Stimulated activated CD4-positive, alpha-beta T cell treated with anti-CD3 and anti-CD28 coated beads, Interleukin-2, amount 100 ng/mL, for 4 hours (primary cell): ENCODE measurements around the gene NEO1.
"Not testable (repeated sequence)": the region's sequence is repeated elsewhere in the genome, so short reads cannot be mapped to it uniquely, and the experiment has no call there.

ENCODE experiments used
- DNase-seq: peaks from one replicate; pipeline ENCODE4 v3.0.0-alpha.2; 2020; ENCODE audit warnings: low read depth

NEO1 gene

GRCh38 chr15:73141216-73141900 is 89.1 kb downstream of the NEO1 start:
- no peak for DNase-seq

DNA sequence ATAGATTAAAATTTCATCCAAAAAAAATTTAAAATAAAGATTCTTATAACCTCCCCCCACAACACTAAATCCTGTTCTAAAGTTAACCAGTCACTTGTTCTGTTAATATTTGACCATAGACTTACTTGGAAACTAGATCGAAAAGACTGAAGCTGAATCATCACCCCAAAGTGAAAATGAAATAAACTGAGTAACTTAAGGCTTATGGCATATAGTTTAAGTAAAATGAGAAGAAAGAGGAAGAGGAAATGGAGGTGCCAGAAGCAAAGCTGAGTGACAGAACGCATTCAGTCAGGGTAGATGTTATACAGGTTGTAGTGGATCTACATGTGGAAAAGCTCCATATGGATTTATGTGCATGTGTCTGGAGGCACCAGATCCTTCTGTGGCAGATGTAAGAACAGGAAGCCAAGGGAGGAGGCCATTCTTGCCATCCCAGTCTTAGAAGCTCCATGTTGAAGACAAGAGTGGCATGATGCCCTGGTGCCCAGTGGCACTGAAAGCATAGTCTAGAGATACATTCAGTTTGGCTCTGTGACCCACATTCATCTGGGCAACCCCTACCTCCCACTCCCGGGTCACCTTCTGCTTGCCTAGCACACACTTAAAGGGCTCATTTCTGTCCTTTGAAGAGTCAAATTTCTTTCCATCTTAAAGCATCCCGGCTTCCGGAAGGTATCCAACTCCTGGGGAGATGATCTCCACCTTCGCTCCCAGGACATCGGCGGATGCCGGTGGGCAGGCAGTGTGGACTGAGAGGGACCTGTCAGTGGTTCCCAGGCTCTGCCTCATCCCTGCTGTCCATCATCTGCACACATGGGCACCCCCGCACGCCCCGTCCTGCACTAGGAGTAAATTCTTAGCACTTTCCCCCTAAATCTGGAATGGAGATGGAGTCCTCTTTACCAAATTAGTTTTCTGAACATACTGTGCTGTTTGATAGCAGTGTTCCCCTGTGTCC is 90.8 kb downstream of the NEO1 start:
- no peak for DNase-seq

GRCh38 chr15:73143763-73144155 is 91.5 kb downstream of the NEO1 start:
- no peak for DNase-seq

DNA sequence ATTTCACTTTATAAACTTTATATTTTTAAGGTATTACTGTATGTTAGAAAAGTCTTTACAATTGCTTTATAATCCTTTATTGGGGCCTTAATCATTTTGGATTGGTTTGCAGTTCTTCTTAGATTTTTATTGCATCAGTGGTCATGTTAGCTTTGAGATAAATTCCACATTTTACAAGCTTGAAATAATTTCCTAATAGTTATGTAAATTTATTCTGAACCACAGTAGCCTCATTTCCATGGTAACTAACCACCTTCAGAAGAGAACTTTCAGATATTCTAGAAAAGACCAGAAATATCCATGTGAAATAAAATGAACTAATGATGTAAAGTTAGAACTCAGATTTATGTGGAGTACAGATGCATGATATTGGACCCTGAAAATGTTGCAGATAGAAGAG is 94.2 kb downstream of the NEO1 start:
- no peak for DNase-seq

DNA sequence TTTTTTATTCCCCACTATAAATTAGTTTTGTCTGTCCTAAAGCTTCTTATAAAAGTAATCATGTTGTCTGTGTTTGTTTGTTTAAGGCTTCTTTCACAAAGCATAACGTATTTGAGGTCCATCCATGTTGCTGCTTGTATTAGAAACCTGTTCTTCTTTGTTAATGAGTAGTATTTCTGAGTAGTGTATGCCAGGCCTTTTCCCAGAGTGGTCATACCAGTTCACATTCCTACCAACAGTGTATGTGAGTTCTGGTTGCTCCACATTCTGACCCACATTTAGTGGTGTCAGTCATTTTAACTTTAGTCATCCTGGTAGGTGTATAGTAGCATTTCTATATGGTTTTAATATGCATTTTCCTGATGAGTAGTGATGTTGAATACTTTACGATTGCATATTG is 98.6 kb downstream of the NEO1 start:
- no peak for DNase-seq

DNA sequence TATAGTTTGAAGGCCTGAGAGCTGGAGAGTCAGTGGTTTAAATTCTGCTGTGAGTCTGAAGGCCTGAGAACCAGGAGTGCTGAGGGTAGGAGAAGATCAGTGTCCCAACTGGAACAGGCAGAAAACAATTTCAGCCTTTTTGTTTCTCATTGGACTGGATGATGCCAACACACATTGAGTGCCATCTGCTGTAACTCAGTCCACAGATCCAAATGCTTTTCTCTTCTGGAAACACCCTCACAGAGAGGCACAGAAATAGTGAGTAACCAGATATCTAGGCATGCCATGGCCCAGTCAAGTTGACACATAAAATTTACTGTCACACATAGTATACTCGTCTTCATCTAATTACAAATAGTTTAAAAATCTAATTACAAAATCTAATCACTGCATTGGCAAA is 100.8 kb downstream of the NEO1 start:
- DNase-seq, result no peak

GRCh38 chr15:73153447-73153846 is 101.2 kb downstream of the NEO1 start:
- DNase-seq, result no peak

DNA sequence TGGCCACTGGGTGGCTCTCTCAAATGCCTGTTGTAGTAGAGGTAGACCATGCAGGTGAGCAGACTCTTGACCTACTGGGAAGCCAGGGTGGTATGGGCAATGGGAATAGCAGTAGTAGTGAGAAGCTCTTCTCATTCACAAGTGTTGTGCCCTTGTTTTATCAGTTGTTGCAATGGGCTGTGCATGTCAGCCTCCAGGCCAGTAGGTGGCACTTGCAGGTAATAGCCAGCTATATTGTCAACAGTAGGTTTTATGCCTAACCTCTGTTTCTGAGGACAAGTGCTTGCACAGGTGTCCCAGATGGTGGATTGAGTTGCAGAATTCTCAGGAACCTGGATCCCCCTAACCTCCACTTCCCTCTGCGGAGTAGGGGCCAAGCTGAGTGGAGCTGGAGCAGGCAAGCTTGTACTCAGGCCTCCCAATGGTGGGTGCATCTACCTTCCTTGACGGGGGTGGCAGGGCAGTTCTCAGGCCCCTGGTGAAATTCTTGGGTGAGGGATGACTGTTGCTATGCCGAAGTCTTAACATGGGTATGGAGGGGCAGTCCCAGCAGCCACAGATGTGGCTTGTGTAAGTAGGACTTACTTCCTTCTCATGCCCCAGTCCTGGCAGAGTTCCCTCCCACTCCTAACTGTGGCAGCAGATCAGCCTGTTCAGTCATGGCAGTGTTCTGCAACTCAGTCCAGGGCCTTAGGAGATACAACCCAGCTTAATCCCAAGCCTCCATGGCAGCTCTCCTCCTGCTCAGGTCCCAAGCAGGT is 104.3 kb downstream of the NEO1 start:
- DNase-seq, result no peak

- DNase-seq, result no peak
These were observed 109.3 kb downstream of the NEO1 start for GRCh38 chr15:73161546-73161945.

DNA sequence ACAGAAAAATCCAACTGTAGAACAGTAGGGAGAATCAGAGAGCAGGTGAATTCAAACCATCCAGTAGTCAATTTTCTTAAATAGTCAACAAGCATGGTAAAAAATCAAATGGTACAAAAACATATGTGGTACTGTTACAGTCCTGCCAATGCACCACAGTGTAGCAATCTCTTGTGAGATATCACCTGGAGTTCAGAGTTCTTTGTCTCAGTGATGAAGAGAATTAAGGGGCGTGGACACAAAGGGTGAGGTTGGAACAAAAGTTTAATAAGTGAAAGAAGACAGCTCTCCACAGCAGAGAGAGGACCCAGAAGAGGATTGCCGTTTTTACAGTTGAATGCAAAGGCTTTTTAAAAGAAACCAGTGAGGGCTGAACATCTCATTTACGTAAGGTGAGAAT is 113.2 kb downstream of the NEO1 start:
- DNase-seq, result no peak

GRCh38 chr15:73165844-73166243 is 113.6 kb downstream of the NEO1 start:
- DNase-seq, result no peak

- DNase-seq, result not testable (repeated sequence)
These were observed 114.4 kb downstream of the NEO1 start for GRCh38 chr15:73166711-73167110.

DNA sequence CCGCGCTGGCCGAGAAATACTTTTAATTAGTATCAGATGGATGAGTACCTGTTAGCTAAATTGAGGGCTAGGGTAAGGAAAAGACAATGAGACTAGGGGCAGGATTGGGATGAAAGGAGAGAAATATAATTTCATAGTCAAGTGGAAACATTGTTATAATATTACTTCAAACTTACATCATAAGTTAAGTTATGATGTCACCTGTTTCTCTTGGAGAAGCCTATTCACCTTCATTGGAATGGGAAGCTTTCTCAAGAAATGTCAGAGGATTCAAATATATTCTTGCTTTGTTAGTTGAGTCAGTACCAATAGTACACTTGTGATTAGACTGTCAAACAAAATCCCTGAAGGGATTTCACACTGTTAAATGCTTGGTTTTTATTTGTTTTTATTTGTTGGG is 116.2 kb downstream of the NEO1 start:
- no peak for DNase-seq

GRCh38 chr15:73171711-73172110 is 119.4 kb downstream of the NEO1 start:
- no peak for DNase-seq

GRCh38 chr15:73172508-73172907 is 120.2 kb downstream of the NEO1 start:
- DNase-seq, result no peak

DNA sequence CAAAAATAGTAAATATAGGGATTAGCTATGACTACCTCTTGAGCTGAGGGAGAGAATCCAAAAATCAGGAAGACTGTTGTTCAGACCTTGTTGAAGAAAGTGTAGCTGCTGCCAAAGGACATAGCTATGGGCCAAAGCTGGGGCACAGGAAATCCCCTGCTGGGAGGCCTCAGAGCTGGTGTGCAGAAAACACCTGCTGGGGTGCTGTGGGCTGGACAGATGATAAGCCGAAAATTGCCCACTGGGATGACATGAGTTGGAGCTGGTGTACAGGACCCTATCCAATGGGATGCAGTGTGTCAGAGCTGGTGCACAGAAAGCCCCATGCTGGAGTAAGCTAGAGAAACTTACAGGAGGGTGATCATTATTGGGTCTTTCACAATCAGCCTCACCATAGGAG is 121.9 kb downstream of the NEO1 start:
- DNase-seq, result no peak

- no peak for DNase-seq
These were observed 123.1 kb downstream of the NEO1 start for GRCh38 chr15:73175382-73175781.

DNA sequence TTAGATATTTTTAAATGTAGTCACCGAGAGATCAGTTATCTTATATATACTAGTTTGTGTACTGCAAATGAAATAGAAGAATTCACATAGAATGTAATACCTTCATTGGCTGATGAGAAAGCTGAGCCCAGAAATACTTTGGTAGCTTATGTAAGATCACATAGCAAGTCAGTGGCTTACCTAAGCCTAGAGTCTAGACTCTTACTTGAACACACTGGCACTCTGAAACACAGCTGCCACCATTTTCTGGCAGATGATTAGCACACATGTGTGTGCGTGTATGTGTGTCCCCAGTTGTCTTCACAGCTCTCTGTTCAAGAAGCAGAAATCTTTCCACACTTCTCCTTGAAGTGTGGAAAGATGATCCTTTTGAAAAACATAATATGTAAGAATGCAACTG is 124.3 kb downstream of the NEO1 start:
- no peak for DNase-seq

- no peak for DNase-seq
These were observed 130.8 kb downstream of the NEO1 start for GRCh38 chr15:73183071-73183470.

- no peak for DNase-seq
These were observed 137.9 kb downstream of the NEO1 start for GRCh38 chr15:73190189-73190601.

DNA sequence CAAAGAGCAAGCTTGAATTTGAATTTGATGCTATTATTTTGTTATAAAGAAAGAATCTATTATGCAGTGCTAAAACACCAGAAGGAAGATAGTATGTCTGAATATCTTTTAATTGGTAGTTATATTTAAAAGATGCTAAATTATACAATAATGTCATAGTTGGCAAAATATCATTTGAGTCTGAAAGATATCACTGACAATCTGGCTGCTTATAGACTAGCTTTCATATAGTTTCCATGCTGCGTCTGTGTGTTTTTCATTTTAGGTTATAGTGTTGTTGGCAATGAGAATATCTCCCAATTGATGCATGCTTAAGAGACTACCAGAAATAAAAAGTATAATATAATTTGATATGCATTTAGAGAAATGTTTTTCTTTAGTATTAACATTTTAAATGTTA is 142.9 kb downstream of the NEO1 start:
- no peak for DNase-seq

GRCh38 chr15:73196113-73196512 is 143.8 kb downstream of the NEO1 start:
- no peak for DNase-seq

GRCh38 chr15:73200339-73200738 is 148.1 kb downstream of the NEO1 start:
- no peak for DNase-seq
